ENCODE data around the gene TANGO2. TPM values are rescaled to one million over a fixed set of nuclear protein-coding genes. Genes with fewer than 3 reads are reported as not detected.
A peak's percentile ranks its signal among the peaks of the same experiment; 100 is the strongest.

Gene TANGO2
- total and polyA plus RNA-seq, 9 donors: 11.0 to 17.5 (median 13.3) TPM

DNA sequence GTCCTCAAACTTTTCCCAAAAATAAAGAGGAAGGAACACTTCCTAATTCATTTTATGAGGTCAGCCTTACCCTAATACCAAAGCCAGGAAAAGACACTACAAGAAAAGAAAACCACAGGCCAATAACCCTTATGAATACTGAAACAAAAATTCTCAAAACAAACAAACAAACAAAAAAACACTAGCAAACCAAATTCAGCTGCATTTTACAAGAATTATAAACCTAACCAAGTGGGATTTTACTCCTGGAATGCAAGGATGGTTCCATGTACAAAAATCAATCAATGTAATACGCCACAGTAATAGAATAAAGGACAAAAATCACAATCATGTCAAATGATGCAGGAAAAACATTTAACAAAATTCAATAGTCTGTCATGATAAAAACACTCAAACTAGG is 17.6 kb upstream of the TANGO2 start:
- Histone ChIP-seq H3K4me3 (no peak overlapping the region), H3K4me1 (ENCODE audit: insufficient read depth) (peaks cover 1% of the 10 kb centered on the region), H3K36me3 (no peaks in the 10 kb centered on the region), H3K27ac (no peak overlapping the region), H3K9me3 (no peaks in the 10 kb centered on the region), H3K27me3 (no peaks in the 10 kb centered on the region)
- TF ChIP-seq POLR2A (IDR thresholded peaks at IDR 0.05) (no peak), CTCF (IDR thresholded peaks at IDR 0.05) (no peak), EP300 (IDR thresholded peaks at IDR 0.05) (no peak)
- no peak for DNase-seq
- 95 to 100% (median 97%) methylated on average over 1 of the region's 1 CpG for WGBS, 3 donors
- intact Hi-C loops (cut with DNase I): no loop called here

DNA sequence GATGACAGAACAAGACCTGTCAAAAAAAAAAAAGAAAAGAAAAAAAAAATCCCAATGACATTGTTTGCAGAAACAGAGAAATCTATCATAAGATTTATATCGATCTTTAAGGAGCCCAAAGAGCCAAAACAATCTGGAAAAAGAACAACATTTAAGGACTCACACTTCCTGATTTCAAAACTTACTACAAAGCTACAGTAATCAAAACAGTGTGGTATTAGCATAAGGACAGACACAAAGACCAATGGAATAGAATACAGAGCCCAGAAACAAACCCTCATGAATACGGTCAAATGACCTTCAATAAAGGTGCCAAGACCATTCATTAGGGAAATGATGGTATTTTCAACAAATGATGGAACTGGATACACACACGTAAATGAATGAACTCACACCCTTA is 16.4 kb upstream of the TANGO2 start:
- Histone ChIP-seq H3K27me3 (no peaks in the 10 kb centered on the region), H3K4me1 (ENCODE audit: insufficient read depth) (no peaks in the 10 kb centered on the region), H3K27ac (no peak overlapping the region), H3K9me3 (no peaks in the 10 kb centered on the region), H3K36me3 (no peaks in the 10 kb centered on the region), H3K4me3 (no peak overlapping the region)
- intact Hi-C loops (cut with DNase I): no loop called here
- DNase-seq: no peak
- 83 to 94% (median 93%) methylated on average over 3 of the region's 3 CpGs for WGBS, 3 donors
- no peak for TF ChIP-seq CTCF (IDR thresholded peaks at IDR 0.05)

- H3K4me1 ChIP-seq (ENCODE audit: insufficient read depth): no peaks in the 10 kb centered on the region
- DNase-seq: peak in 1 of 5 donors; percentile 5
- H3K27ac ChIP-seq: no peak overlapping the region
- no peak overlapping the region for H3K4me3 ChIP-seq
- TF ChIP-seq EP300 (IDR thresholded peaks at IDR 0.05): no peak
- no peak for TF ChIP-seq POLR2A (IDR thresholded peaks at IDR 0.05)
- no peak for TF ChIP-seq CTCF (IDR thresholded peaks at IDR 0.05)
- intact Hi-C loops (cut with DNase I): no loop called here
- 88 to 93% (median 89%) methylated on average over 11 of the region's 11 CpGs for WGBS, 3 donors
- no peaks in the 10 kb centered on the region for H3K36me3 ChIP-seq
- no peaks in the 10 kb centered on the region for H3K9me3 ChIP-seq
- no peaks in the 10 kb centered on the region for H3K27me3 ChIP-seq
Measured at GRCh38 chr22:20008221-20008995, 12.5 kb upstream of the TANGO2 start.

- intact Hi-C loops (cut with DNase I): no loop called here
- H3K4me3 ChIP-seq: no peak overlapping the region
- H3K4me1 ChIP-seq (ENCODE audit: insufficient read depth): no peaks in the 10 kb centered on the region
- H3K27me3 ChIP-seq: no peaks in the 10 kb centered on the region
- DNase-seq: peak in 1 of 5 donors; percentile 9
- TF ChIP-seq EP300 (IDR thresholded peaks at IDR 0.05): no peak
- no peak for TF ChIP-seq CTCF (IDR thresholded peaks at IDR 0.05)
- TF ChIP-seq POLR2A (IDR thresholded peaks at IDR 0.05): no peak
- H3K36me3 ChIP-seq: no peaks in the 10 kb centered on the region
- no peak overlapping the region for H3K27ac ChIP-seq
- 80 to 89% (median 89%) methylated on average over 9 of the region's 9 CpGs for WGBS, 3 donors
- H3K9me3 ChIP-seq: no peaks in the 10 kb centered on the region
Measured at GRCh38 chr22:20009018-20009491, 11.9 kb upstream of the TANGO2 start.
